Tibial nerve (tissue), 4 donors: ENCODE measurements around the gene RSBN1.
"Not testable (repeated sequence)": the region's sequence is repeated elsewhere in the genome, so short reads cannot be mapped to it uniquely, and the experiment has no call there.

Experiments
- EP300 ChIP-seq, 2 donors: sonication (generic); formaldehyde crosslinking; IDR thresholded peaks; one replicate each; pipeline ENCODE4 v1.6.1; 2017; ENCODE audit warnings: antibody characterized with exemption in 2 of 2, mild to moderate bottlenecking in 1 of 2
- POLR2A ChIP-seq, 2 donors: fragments of 450-650 bp; IDR thresholded peaks; one replicate each; pipeline ENCODE4 v1.6.1; 2017; ENCODE audit warnings: antibody characterized with exemption in 2 of 2, mild to moderate bottlenecking in 2 of 2, moderate library complexity in 2 of 2
- TF ChIP-seq, protein P1 (sequence below), 5 experiments: fragments of 200-600 bp in 3 of 5; fragments of 450-650 bp in 2 of 5; sonication (generic) in 3 of 5; IDR thresholded peaks; one replicate each; pipeline ENCODE4 v1.5.1; 2016 to 2019; ENCODE audit warnings: antibody characterized with exemption in 5 of 5, mild to moderate bottlenecking in 3 of 5, moderate library complexity in 2 of 5

DNA sequence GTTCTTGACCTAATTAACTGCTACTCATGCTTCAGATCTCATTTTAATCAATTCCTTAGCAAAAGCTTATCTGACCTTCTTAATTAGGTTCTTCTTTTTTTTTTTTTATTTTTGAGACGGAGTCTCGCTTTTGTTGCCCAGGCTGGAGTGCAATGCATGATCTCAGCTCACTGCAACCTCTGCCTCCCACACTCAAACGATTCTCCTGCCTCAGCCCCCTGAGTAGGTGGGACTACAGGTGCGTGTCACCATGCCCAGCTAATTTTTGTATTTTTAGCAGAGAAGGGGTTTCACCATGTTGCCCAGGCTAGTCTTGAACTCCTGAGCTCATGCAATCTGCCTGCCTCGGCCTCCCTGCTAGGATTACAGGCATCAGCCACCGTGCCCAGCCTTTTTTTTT, 58.9 kb downstream of the RSBN1 start:
- TF ChIP-seq, protein P1, sequence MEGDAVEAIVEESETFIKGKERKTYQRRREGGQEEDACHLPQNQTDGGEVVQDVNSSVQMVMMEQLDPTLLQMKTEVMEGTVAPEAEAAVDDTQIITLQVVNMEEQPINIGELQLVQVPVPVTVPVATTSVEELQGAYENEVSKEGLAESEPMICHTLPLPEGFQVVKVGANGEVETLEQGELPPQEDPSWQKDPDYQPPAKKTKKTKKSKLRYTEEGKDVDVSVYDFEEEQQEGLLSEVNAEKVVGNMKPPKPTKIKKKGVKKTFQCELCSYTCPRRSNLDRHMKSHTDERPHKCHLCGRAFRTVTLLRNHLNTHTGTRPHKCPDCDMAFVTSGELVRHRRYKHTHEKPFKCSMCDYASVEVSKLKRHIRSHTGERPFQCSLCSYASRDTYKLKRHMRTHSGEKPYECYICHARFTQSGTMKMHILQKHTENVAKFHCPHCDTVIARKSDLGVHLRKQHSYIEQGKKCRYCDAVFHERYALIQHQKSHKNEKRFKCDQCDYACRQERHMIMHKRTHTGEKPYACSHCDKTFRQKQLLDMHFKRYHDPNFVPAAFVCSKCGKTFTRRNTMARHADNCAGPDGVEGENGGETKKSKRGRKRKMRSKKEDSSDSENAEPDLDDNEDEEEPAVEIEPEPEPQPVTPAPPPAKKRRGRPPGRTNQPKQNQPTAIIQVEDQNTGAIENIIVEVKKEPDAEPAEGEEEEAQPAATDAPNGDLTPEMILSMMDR (IDR thresholded peaks at IDR 0.05): not testable (repeated sequence)
- TF ChIP-seq EP300, POLR2A (IDR thresholded peaks at IDR 0.05): not testable (repeated sequence)
